NCI-H1694 treated with DMSO at 0.1 percent for 48 hours (cell line): Measurements from ENCODE around the gene NUDCD3.

Experiments
- DNase-seq: peaks from one replicate; lab custom pipeline; 2025; lab: John Stamatoyannopoulos, UW

Gene NUDCD3

GRCh38 chr7:44490351-44491200 is at the start of gene NUDCD3:
Gene NUDCD3 (minus strand): TSS chr7:44490658. CDS start chr7:44490600, 58 bp downstream.
- DNase-seq, result peak; percentile 87

- DNase-seq, result no peak
Observed at GRCh38 chr7:44539669-44540506, 49.4 kb upstream of the NUDCD3 start.

GRCh38 chr7:44538798-44539668 is 48.6 kb upstream of the NUDCD3 start:
- no peak for DNase-seq

GRCh38 chr7:44538093-44538797 is 47.8 kb upstream of the NUDCD3 start:
- no peak for DNase-seq

GRCh38 chr7:44537442-44537841 is 47.0 kb upstream of the NUDCD3 start:
- no peak for DNase-seq

- no peak for DNase-seq
Observed at GRCh38 chr7:44536090-44536489, 45.6 kb upstream of the NUDCD3 start.

- DNase-seq, result no peak
Observed at GRCh38 chr7:44535348-44536064, 45.0 kb upstream of the NUDCD3 start.

- DNase-seq, result peak; percentile 86
Observed at GRCh38 chr7:44534501-44534900, 44.0 kb upstream of the NUDCD3 start.

GRCh38 chr7:44534087-44534486 is 43.6 kb upstream of the NUDCD3 start:
- peak; percentile 89 for DNase-seq

- DNase-seq, result peak; percentile 51
Observed at GRCh38 chr7:44533301-44534055, 43.0 kb upstream of the NUDCD3 start.

GRCh38 chr7:44531421-44532380 is 41.2 kb upstream of the NUDCD3 start:
- DNase-seq, result no peak

GRCh38 chr7:44530990-44531389 is 40.5 kb upstream of the NUDCD3 start:
- no peak for DNase-seq

GRCh38 chr7:44524811-44525388 is 34.4 kb upstream of the NUDCD3 start:
- no peak for DNase-seq

GRCh38 chr7:44522315-44522714 is 31.9 kb upstream of the NUDCD3 start:
- DNase-seq, result no peak

GRCh38 chr7:44521347-44522095 is 31.1 kb upstream of the NUDCD3 start:
- DNase-seq, result no peak

GRCh38 chr7:44520574-44520973 is 30.1 kb upstream of the NUDCD3 start:
- no peak for DNase-seq

- peak; percentile 33 for DNase-seq
Observed at GRCh38 chr7:44519546-44519945, 29.1 kb upstream of the NUDCD3 start.

GRCh38 chr7:44518761-44519160 is 28.3 kb upstream of the NUDCD3 start:
- DNase-seq, result no peak
